HG03060 (cell line): Measurements from ENCODE around the gene KLHL40.

Source experiments
- ATAC-seq: cut with Tn5 transposase; IDR thresholded peaks from one replicate; pipeline ENCODE4 v1.9.1; 2021; ENCODE audit warnings: low read depth, moderate number of reproducible peaks; ENCODE audit not compliant: unreplicated experiment

The KLHL40 gene

GRCh38 chr3:42667523-42668412 lies 17.6 kb upstream of the KLHL40 start:
- no peak for ATAC-seq

DNA sequence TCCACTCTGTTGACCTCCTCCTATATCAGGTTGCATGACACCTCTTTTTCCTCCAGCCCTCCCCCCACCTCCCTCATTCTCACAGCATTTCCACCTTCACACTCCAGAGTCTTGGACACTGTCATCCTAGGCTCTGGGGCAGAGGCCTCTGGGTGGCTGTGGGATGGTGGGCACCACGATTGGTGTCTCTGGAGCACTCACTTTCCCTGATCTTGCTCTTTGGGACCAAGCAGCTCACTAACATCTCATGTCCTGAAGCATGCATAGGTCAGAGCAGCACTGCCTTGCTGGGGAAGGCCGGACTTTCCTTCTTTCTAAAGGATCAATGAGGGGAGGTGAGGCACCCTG lies 16.9 kb upstream of the KLHL40 start:
- ATAC-seq = no peak

DNA sequence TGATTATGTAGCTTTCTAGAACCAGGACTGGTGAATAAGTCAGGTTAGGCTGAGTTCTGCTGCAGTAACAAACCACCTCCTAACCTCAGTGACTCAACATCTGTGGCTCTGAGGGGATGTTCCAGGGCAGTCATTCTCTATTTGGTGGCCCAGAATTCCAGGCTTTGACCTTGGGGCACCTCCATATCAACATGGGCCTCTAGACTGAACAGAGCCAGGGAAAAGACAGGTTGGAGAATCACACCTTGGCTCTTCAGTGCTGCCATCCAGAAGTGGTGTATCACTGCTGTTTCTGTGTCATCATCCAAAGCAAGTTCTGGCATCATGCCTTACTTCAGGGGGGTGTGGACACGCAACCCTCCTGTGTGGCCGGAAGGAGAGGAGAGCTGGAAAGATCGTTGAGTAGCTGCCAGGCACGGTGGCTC lies 16.5 kb upstream of the KLHL40 start:
- ATAC-seq = no peak

GRCh38 chr3:42670051-42670576 lies 15.2 kb upstream of the KLHL40 start:
- ATAC-seq = no peak

DNA sequence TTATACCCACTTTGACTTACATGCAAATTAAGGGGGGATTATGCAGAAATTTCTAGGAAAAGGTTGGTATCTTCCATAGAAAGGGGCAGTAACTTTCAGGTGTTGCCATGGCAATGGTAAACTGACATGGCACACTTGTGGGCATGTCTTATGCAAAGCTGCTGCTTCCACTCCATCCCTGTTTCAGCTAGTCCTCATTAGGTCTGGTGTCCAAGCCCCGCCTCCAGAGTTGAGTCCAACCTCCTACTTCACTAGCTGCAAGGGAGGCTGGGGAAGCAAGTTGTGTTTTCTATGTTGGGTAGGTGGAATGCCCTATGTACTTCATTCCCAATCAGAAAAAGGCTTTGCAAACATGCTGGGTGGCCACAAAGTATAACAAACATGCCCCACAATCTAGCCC lies 14.7 kb upstream of the KLHL40 start:
- no peak for ATAC-seq

DNA sequence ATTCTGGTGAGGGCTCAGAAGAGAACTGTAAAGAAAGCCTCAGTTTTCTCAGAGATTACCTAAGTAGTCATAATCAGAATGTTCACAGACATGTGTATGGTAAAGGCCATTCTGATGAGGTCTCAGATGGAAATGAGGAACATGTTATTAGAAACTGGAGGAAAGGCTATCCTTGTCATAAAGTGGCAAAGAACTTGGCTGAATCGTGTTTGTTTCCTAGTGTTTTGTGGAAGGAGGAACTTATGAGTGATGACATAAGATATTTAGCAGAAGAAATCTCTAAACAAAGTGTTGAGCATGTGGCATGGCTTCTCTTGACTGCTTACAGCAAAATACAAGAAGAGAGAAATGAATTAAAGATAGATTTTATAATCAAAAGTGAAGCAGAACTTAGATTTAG lies 12.8 kb upstream of the KLHL40 start:
- no peak for ATAC-seq

DNA sequence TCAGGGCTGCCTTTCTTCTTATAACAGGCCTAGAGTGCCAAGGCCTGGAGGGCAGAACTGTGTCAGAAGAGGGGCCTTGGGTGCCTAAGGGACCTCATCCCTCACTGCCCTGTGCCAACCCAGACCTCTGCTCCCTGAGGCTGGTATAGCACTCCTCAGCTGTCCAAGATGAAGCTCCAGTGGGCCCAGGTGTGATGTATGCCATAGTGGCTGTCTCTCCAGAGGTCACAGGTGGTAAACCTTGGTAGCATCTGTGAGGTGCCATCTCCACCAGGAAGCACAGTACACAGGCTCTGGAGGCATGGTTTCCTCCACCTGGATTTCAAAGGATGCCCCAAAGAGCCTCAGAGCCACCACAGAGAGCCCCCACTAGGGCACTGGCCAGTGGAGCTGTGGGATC lies 12.3 kb upstream of the KLHL40 start:
- no peak for ATAC-seq

- ATAC-seq = no peak
Measured at GRCh38 chr3:42674146-42674545, 11.2 kb upstream of the KLHL40 start.

DNA sequence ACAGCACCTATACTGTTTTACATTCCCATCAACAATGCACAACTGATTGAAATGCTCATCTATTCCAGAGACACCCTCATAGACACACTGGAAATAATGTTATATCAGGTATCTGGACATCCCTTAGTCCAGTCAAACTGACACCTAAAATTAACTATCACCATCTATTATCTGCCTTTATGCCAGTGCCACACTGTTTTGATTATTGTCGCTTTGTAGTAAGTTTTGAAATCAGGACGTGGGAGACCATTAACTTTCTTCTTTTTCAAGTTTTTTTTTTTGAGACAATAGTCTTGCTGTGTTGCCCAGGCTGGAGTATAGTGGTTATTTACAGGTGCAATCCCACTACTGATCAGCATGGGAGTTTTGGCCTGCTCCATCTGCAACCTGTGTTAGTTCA lies 9.4 kb upstream of the KLHL40 start:
- no peak for ATAC-seq

GRCh38 chr3:42678447-42678846 lies 6.9 kb upstream of the KLHL40 start:
- no peak for ATAC-seq

DNA sequence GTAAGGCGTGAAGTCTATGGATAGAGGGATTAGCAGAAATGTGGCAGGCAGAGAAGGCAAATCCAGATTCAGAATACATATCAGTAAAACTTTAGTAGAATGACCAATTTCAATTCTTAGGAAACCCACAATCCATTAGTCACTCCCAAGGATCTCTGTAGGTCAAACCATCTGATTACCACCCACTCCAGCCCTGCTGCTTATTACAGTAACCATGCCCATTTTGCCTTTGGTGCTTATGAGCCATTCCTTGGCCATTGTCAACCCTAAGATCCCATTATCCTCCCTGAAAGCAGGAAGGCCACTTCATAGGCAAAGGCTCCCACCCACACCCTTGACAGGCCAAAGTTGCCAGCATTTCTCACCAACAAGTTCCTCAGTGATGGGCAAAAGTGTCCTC lies 5.1 kb upstream of the KLHL40 start:
- no peak for ATAC-seq

DNA sequence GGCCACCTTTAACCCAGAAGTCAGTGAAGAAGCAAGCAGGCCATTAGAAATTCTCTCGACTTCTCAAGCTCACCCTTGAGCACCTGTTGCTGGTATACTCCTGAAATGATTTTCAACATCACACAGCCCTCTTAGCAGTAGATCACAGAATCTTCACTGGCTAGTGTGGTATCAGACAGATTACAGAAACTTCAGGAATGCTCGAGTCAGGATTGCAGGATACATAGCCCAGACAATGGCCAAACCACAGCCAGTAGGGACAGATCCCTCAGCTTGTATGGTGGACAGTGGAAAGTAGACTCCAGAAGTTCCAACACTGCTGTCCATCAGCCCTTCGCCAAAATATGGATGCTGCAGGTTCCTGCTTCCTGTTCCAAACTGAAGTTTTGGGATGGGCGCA lies 4.5 kb upstream of the KLHL40 start:
- no peak for ATAC-seq

- no peak for ATAC-seq
Measured at GRCh38 chr3:42681361-42682038, 3.8 kb upstream of the KLHL40 start.

GRCh38 chr3:42682301-42683070 lies 2.9 kb upstream of the KLHL40 start:
- no peak for ATAC-seq

DNA sequence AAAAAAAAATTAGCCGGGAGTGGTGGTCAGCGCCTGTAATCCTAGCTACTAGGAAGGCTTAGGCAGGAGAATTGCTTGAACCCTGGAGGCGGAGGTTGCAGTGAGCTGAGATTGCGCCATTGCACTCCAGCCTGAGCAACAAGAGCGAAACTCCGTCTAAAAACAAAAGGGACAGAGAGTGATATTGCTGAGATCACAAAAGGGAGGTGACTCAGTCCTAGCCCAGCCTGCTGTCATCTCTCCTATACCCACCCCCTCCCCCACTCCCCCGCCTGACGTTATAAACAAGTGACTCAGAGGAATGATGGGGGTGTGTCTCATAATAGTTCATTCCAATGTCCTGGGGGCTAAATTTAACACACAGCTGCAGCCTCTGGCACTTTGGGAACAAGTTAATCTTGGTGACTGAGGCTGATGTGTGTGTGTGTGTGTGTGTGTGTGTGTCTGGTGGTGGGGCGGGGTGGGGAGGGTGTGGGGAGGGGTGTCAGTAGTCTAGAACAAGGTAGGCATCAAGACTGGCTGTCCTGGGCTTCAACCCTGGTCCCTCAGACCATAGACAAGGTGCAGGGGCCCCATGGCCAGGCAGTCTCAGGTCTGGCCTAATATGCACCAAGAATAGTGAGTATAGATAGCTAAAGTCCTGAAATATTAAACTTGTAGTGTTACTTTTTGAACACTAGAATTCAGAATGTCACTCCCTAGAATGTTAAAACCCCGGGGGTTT lies 1.3 kb upstream of the KLHL40 start:
- no peak for ATAC-seq

DNA sequence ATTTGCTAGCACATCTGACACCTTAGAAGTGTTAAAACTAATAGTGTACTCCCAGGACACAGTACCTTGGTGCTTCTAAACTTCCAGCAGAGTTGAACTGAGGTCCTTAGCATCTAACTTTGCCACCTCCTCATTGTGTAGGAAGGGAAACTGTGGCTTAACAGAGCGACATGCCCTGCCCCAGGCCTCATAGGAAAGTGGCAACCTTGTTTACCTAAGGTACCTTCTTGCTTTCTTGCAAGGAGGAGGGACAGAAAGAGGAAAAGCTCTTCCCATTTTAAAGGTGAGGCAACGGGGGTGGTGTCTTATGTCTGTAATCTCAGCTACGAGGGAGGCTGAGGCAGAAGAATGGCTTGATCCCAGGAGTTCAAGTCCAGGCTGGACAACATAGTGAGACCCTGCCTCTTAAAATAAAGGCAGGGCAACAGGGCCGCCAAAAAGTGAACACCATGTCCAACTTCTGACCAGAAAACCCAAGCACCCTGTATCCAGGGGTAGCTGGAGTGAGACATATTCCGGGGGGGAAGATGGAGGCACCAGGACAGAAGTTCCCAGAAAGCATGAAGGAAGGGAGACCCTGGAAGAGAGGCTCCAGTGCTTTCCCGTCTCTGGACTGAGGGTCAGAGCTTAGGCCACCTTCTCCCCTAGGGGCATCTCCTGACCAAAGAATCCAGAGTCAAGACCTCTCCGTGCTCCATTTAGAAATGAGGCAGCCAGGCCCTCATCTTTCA lies 540 bp upstream of the KLHL40 start:
- ATAC-seq = no peak

DNA sequence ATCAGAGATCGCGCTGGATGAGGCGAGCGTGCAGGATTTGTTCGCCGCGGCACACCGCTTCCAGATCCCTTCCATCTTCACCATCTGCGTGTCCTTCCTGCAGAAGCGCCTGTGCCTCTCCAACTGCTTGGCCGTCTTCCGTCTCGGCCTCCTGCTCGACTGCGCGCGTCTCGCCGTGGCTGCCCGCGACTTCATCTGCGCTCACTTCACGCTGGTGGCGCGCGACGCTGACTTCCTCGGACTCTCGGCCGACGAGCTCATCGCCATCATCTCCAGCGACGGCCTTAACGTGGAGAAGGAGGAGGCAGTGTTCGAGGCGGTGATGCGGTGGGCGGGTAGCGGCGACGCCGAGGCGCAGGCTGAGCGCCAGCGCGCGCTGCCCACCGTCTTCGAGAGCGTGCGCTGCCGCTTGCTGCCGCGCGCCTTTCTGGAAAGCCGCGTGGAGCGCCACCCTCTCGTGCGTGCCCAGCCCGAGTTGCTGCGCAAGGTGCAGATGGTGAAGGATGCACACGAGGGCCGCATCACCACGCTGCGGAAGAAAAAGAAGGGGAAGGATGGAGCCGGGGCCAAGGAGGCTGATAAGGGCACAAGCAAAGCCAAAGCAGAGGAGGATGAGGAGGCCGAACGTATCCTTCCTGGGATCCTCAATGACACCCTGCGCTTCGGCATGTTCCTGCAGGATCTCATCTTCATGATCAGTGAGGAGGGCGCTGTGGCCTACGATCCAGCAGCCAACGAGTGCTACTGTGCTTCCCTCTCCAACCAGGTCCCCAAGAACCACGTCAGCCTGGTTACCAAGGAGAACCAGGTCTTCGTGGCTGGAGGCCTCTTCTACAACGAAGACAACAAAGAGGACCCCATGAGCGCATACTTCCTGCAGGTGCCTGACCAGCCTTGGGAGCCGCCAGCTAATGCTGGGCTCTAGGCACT lies 819 bp downstream of the KLHL40 start:
- no peak for ATAC-seq

GRCh38 chr3:42686832-42687650 lies 1.7 kb downstream of the KLHL40 start:
- no peak for ATAC-seq
